ENCODE results near the gene MTMR1.

DNA sequence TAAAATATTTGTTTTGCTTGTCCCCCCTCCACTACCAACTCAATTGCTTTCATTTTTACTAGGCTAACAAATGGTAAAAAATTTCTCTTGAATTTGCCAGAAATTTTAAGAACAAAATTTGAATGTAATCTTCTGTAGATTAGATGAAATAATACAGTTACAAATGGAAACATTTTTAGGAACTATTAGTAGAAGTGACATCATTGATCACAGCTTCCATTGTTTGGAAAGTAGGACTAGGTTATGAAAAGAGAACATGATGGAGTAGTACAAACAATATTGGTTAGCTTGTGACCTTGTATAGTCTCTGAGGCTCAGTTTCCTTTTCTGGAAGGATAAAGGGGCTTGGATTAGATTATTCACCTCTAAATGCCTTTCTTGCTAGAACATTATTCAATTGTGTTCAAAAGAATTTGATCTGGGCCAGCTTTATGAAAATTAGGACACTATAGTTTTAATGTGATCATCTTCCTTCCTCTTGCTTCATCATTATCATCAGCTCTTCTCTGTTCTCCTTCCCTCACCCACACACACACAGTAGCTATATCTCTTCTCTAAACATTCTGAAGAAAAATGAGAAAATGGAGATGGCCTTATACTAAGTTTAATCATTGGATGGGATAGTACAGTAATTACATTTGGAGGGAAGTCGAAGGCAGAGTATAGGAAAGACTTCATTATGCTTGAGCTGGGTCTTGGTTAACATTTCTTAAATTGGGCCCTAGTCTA lies 9.9 kb downstream of the MTMR1 start:
- TF ChIP-seq, protein P1, sequence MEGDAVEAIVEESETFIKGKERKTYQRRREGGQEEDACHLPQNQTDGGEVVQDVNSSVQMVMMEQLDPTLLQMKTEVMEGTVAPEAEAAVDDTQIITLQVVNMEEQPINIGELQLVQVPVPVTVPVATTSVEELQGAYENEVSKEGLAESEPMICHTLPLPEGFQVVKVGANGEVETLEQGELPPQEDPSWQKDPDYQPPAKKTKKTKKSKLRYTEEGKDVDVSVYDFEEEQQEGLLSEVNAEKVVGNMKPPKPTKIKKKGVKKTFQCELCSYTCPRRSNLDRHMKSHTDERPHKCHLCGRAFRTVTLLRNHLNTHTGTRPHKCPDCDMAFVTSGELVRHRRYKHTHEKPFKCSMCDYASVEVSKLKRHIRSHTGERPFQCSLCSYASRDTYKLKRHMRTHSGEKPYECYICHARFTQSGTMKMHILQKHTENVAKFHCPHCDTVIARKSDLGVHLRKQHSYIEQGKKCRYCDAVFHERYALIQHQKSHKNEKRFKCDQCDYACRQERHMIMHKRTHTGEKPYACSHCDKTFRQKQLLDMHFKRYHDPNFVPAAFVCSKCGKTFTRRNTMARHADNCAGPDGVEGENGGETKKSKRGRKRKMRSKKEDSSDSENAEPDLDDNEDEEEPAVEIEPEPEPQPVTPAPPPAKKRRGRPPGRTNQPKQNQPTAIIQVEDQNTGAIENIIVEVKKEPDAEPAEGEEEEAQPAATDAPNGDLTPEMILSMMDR (conservative IDR thresholded peaks at IDR 0.05; ENCODE audit: low read depth, low read length), result no peak
- TF ChIP-seq EZH2 (IDR thresholded peaks at IDR 0.05; ENCODE audit: borderline replicate concordance, low read depth, low read length, poor library complexity, severe bottlenecking), result no peak

All from A673 (cell line).